ENCODE data around the gene IGLL5.
"Not testable (repeated sequence)": the region's sequence is repeated elsewhere in the genome, so short reads cannot be mapped to it uniquely, and the experiment has no call there.

Gene IGLL5

GRCh38 chr22:22897947-22898346 lies 10.3 kb downstream of the IGLL5 start:
- H3K4ac ChIP-seq (ENCODE audit: low read depth, low read length): no peak overlapping the region

GRCh38 chr22:22898411-22898950 lies 10.9 kb downstream of the IGLL5 start:
- H4K12ac ChIP-seq (ENCODE audit: low read depth, low read length); H4K8ac ChIP-seq (ENCODE audit: low read depth, low read length); H3K9ac ChIP-seq (ENCODE audit: low read length); H3K4ac ChIP-seq (ENCODE audit: low read depth, low read length); H3K4me1 ChIP-seq (ENCODE audit: control insufficient read depth in 1 of 2, insufficient read depth in 2 of 2, low read length in 2 of 2); H3K4me3 ChIP-seq (ENCODE audit: low read depth, low read length); H3K79me2 ChIP-seq (ENCODE audit: control insufficient read depth, insufficient read depth, low read length, poor library complexity); H2BK120ac ChIP-seq (ENCODE audit: insufficient read depth, low read length, poor library complexity); H3K79me1 ChIP-seq (ENCODE audit: low read length); H3K27me3 ChIP-seq (ENCODE audit: insufficient read depth, low read length); H3K27ac ChIP-seq (ENCODE audit: low read depth, low read length); H2BK5ac ChIP-seq (ENCODE audit: low read depth, low read length, poor library complexity); H4K91ac ChIP-seq (ENCODE audit: low read depth, low read length); H3K36me3 ChIP-seq (ENCODE audit: control insufficient read depth in 1 of 2, insufficient read depth in 2 of 2, low read length in 2 of 2); DNase-seq; H3K18ac ChIP-seq (ENCODE audit: low read length); H3K4me2 ChIP-seq (ENCODE audit: low read length); H2AK5ac ChIP-seq (ENCODE audit: low read length); H2AFZ ChIP-seq (ENCODE audit: insufficient read depth, low read length, poor library complexity); H2BK12ac ChIP-seq (ENCODE audit: low read length); H3K9me3 ChIP-seq (ENCODE audit: insufficient read depth, low read depth, low read length); H3K14ac ChIP-seq (ENCODE audit: low read length); H3K23ac ChIP-seq (ENCODE audit: low read length): not testable (repeated sequence)
- no CpG with 5 or more reads among the region's 1 CpG for WGBS (ENCODE audit: extremely low coverage, insufficient coverage, insufficient read length)

More at GRCh38 chr22:22897947-22898346, 10.3 kb downstream of the IGLL5 start:
- H3K27ac ChIP-seq (ENCODE audit: low read depth, low read length): no peak overlapping the region
- no peak overlapping the region for H2AFZ ChIP-seq (ENCODE audit: insufficient read depth, low read length, poor library complexity)
- H2AK5ac ChIP-seq (ENCODE audit: low read length): no peak overlapping the region
- H3K4me2 ChIP-seq (ENCODE audit: low read length): no peak overlapping the region
- H2BK120ac ChIP-seq (ENCODE audit: insufficient read depth, low read length, poor library complexity): no peak overlapping the region
- H3K23ac ChIP-seq (ENCODE audit: low read length): no peak overlapping the region
- no peak overlapping the region for H4K8ac ChIP-seq (ENCODE audit: low read depth, low read length)
- H3K79me1 ChIP-seq (ENCODE audit: low read length): no peaks in the 10 kb centered on the region
- no peak overlapping the region for H2BK12ac ChIP-seq (ENCODE audit: low read length)
- H3K18ac ChIP-seq (ENCODE audit: low read length): no peak overlapping the region
- no peaks in the 10 kb centered on the region for H3K79me2 ChIP-seq (ENCODE audit: control insufficient read depth, insufficient read depth, low read length, poor library complexity)
- H3K4me1 ChIP-seq (ENCODE audit: control insufficient read depth in 1 of 2, insufficient read depth in 2 of 2, low read length in 2 of 2): no peaks in the 10 kb centered on the region
- H4K91ac ChIP-seq (ENCODE audit: low read depth, low read length): no peak overlapping the region
- H3K9ac ChIP-seq (ENCODE audit: low read length): no peak overlapping the region
- no peak overlapping the region for H3K4me3 ChIP-seq (ENCODE audit: low read depth, low read length)
- WGBS (ENCODE audit: extremely low coverage, insufficient coverage, insufficient read length): no CpG with 5 or more reads among the region's 5 CpGs
- no peak overlapping the region for H2BK5ac ChIP-seq (ENCODE audit: low read depth, low read length, poor library complexity)
- DNase-seq: no peak
- peaks cover 3% of the 10 kb centered on the region for H3K27me3 ChIP-seq (ENCODE audit: insufficient read depth, low read length)
- H3K36me3 ChIP-seq (ENCODE audit: control insufficient read depth in 1 of 2, insufficient read depth in 2 of 2, low read length in 2 of 2): no peaks in the 10 kb centered on the region
- no peak overlapping the region for H4K12ac ChIP-seq (ENCODE audit: low read depth, low read length)
- no peak overlapping the region for H3K14ac ChIP-seq (ENCODE audit: low read length)
- H3K9me3 ChIP-seq (ENCODE audit: insufficient read depth, low read depth, low read length): peaks cover 3% of the 10 kb centered on the region

GRCh38 chr22:22899342-22900080 lies 11.9 kb downstream of the IGLL5 start:
- not testable (repeated sequence) for H2AK5ac ChIP-seq (ENCODE audit: low read length); H2BK120ac ChIP-seq (ENCODE audit: insufficient read depth, low read length, poor library complexity); H3K79me1 ChIP-seq (ENCODE audit: low read length); H3K27ac ChIP-seq (ENCODE audit: low read depth, low read length); H3K9ac ChIP-seq (ENCODE audit: low read length); DNase-seq; H3K27me3 ChIP-seq (ENCODE audit: insufficient read depth, low read length); H2BK5ac ChIP-seq (ENCODE audit: low read depth, low read length, poor library complexity); H3K23ac ChIP-seq (ENCODE audit: low read length); H4K12ac ChIP-seq (ENCODE audit: low read depth, low read length); H3K4me1 ChIP-seq (ENCODE audit: control insufficient read depth in 1 of 2, insufficient read depth in 2 of 2, low read length in 2 of 2); H2AFZ ChIP-seq (ENCODE audit: insufficient read depth, low read length, poor library complexity); H3K4me2 ChIP-seq (ENCODE audit: low read length); H3K79me2 ChIP-seq (ENCODE audit: control insufficient read depth, insufficient read depth, low read length, poor library complexity); H3K14ac ChIP-seq (ENCODE audit: low read length); H3K9me3 ChIP-seq (ENCODE audit: insufficient read depth, low read depth, low read length); H3K4me3 ChIP-seq (ENCODE audit: low read depth, low read length); H3K36me3 ChIP-seq (ENCODE audit: control insufficient read depth in 1 of 2, insufficient read depth in 2 of 2, low read length in 2 of 2); H3K4ac ChIP-seq (ENCODE audit: low read depth, low read length); H3K18ac ChIP-seq (ENCODE audit: low read length); H4K91ac ChIP-seq (ENCODE audit: low read depth, low read length); H2BK12ac ChIP-seq (ENCODE audit: low read length); H4K8ac ChIP-seq (ENCODE audit: low read depth, low read length)
- WGBS (ENCODE audit: extremely low coverage, insufficient coverage, insufficient read length): no CpG with 5 or more reads among the region's 9 CpGs

- no CpG with 5 or more reads among the region's 16 CpGs for WGBS (ENCODE audit: extremely low coverage, insufficient coverage, insufficient read length)
- H3K14ac ChIP-seq (ENCODE audit: low read length); H4K91ac ChIP-seq (ENCODE audit: low read depth, low read length); H2BK120ac ChIP-seq (ENCODE audit: insufficient read depth, low read length, poor library complexity); H3K23ac ChIP-seq (ENCODE audit: low read length); H2BK5ac ChIP-seq (ENCODE audit: low read depth, low read length, poor library complexity); H3K79me1 ChIP-seq (ENCODE audit: low read length); H3K4me2 ChIP-seq (ENCODE audit: low read length); H2BK12ac ChIP-seq (ENCODE audit: low read length); H3K9me3 ChIP-seq (ENCODE audit: insufficient read depth, low read depth, low read length); H3K9ac ChIP-seq (ENCODE audit: low read length); H3K4ac ChIP-seq (ENCODE audit: low read depth, low read length); H3K18ac ChIP-seq (ENCODE audit: low read length); H3K36me3 ChIP-seq (ENCODE audit: control insufficient read depth in 1 of 2, insufficient read depth in 2 of 2, low read length in 2 of 2); H3K4me3 ChIP-seq (ENCODE audit: low read depth, low read length); H3K27me3 ChIP-seq (ENCODE audit: insufficient read depth, low read length); H2AFZ ChIP-seq (ENCODE audit: insufficient read depth, low read length, poor library complexity); H3K27ac ChIP-seq (ENCODE audit: low read depth, low read length); DNase-seq; H3K4me1 ChIP-seq (ENCODE audit: control insufficient read depth in 1 of 2, insufficient read depth in 2 of 2, low read length in 2 of 2); H4K8ac ChIP-seq (ENCODE audit: low read depth, low read length); H2AK5ac ChIP-seq (ENCODE audit: low read length); H4K12ac ChIP-seq (ENCODE audit: low read depth, low read length); H3K79me2 ChIP-seq (ENCODE audit: control insufficient read depth, insufficient read depth, low read length, poor library complexity): not testable (repeated sequence)
These were observed 13.1 kb downstream of the IGLL5 start for GRCh38 chr22:22900527-22901205.

All from trophoblast cell (in vitro differentiated cells and primary cell).